Right lobe of liver (tissue), 6 donors: ENCODE data around the gene ULK4. TPM values are rescaled to one million over a fixed set of nuclear protein-coding genes. Genes with fewer than 3 reads are reported as not detected.
A peak's percentile ranks its signal among the peaks of the same experiment; 100 is the strongest.

ENCODE experiments used
- ATAC-seq, 4 donors: fragments of 200-7000 bp; cut with Tn5 transposase; one replicate each; pipeline ENCODE4 v1.9.1; 2020; ENCODE audit warnings: mild to moderate bottlenecking in 4 of 4, moderate library complexity in 4 of 4
- DNase-seq, 3 donors: peaks; one replicate each; pipeline ENCODE4 v3.0.0-alpha.2; 2020
- H3K27ac ChIP-seq, 3 donors: fragments of 200-600 bp; one replicate each; pipeline ENCODE4 v1.8.0; 2022
- H3K27me3 ChIP-seq, 2 donors: fragments of 200-600 bp; one replicate each; pipeline ENCODE4 v1.8.0; 2022
- H3K36me3 ChIP-seq, 4 donors: fragments of 200-600 bp; sonication (generic) in 1 of 4; one replicate each; pipeline versions ENCODE4 v1.5.1 to v1.8.0; 2017 to 2022; ENCODE audit warnings: control low read depth in 1 of 4
- H3K4me1 ChIP-seq, 4 donors: fragments of 200-600 bp; sonication (generic) in 1 of 4; one replicate each; pipeline versions ENCODE4 v1.5.1 to v1.8.0; 2017 to 2022; ENCODE audit warnings: control low read depth in 1 of 4
- H3K4me3 ChIP-seq, 3 donors: fragments of 200-600 bp; one replicate each; pipeline ENCODE4 v1.8.0; 2022
- H3K9me3 ChIP-seq, 4 donors: fragments of 200-600 bp; sonication (generic) in 1 of 4; one replicate each; pipeline versions ENCODE4 v1.5.1 to v1.8.0; 2017 to 2022; ENCODE audit warnings: control low read depth in 1 of 4
- POLR2A ChIP-seq: fragments of 450-650 bp; IDR thresholded peaks from one replicate; pipeline ENCODE4 v1.6.1; 2017; ENCODE audit warnings: antibody characterized with exemption, mild to moderate bottlenecking
- WGBS: methylation state at CpG from one replicate; pipeline ENCODE4 v1.1.6; 2018; ENCODE audit warnings: low coverage, low lambda C conversion rate; ENCODE audit not compliant: insufficient coverage; ENCODE audit errors: missing lambda C conversion rate; 5-methylcytosine and 5-hydroxymethylcytosine counted together
- intact Hi-C, 2 donors: fragments of 100-400 bp; cut with DNase I; formaldehyde crosslinking; loops; one replicate each; pipeline versions ENCODE4 v1.11.2 to v1.14.1; 2022
- total RNA-seq, 6 experiments: library from RNA; depleted of rRNA in 2 of 6; stranded (reverse); fragments of >200 nt in 2 of 6; fragmentation: NEBNext Ultra II Directional in 3 of 6; extraction: Animal tissue kit (Norgen Biotek cat#: 25700) in 3 of 6; gene quantifications; one replicate each; pipeline versions ENCODE4 v1.1.0 to v1.2.4, GENCODE V29; 2016 to 2023
- TF ChIP-seq, protein P1 (sequence below), 4 donors: fragments of 200-600 bp in 3 of 4; fragments of 450-650 bp in 1 of 4; IDR thresholded peaks; one replicate each; pipeline versions ENCODE4 v1.5.1 to v1.8.0; 2016 to 2022; ENCODE audit warnings: antibody characterized with exemption in 4 of 4, mild to moderate bottlenecking in 2 of 4
- donor health status: DM: no; HTN: yes; CAD: no.
- donor health status: DM: no; HTN: no; CAD: no.
- donor health status: DM: no; HTN: no; CAD: no.
- donor health status: DM: no; HTN: yes; CAD: no.
- donor health status: DM: no; HTN: yes; CAD: no.

Gene ULK4
- total RNA-seq, 6 experiments from 2014 or later = 2.8 to 5.6 (median 4.9) TPM

DNA sequence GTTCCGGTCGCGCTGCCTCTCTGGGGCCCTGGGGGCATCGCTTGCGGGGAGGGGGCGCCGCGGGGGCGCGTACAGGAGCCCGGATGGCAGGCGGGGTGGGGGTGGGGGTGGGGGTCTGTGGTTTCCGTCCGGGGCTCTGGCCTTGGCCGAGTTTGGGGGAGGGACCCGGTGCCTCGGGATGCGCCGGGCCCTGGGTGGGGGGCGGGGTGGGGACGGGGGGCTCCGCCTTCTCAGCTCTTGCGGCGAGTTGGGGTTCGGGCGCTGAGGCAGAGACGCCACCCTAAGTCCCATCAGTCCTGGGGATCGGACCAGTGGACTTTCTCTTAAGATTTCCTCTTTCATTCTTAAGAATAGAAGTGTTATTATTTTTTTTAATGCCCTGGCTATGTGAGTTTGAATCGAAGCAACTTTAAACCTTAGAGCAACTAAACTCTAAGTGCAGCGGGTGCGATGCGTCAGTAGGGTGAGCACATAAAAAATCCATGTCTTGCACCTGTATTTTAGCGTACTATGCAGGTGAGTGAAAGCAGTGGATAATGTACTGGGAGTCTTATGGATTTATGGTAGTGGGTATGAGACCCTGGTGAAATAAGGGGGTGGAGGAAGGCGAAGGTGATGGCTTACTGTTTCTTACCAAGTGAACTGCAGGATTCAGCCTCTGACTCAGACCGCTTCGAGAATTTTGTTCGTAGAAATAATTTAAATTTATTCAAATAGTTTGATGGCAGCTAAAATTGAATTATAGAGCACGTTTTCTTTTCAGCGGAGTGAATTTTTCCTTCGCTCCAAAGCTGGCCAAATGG is 761.8 kb downstream of the ULK4 start:
- TF ChIP-seq, protein P1, sequence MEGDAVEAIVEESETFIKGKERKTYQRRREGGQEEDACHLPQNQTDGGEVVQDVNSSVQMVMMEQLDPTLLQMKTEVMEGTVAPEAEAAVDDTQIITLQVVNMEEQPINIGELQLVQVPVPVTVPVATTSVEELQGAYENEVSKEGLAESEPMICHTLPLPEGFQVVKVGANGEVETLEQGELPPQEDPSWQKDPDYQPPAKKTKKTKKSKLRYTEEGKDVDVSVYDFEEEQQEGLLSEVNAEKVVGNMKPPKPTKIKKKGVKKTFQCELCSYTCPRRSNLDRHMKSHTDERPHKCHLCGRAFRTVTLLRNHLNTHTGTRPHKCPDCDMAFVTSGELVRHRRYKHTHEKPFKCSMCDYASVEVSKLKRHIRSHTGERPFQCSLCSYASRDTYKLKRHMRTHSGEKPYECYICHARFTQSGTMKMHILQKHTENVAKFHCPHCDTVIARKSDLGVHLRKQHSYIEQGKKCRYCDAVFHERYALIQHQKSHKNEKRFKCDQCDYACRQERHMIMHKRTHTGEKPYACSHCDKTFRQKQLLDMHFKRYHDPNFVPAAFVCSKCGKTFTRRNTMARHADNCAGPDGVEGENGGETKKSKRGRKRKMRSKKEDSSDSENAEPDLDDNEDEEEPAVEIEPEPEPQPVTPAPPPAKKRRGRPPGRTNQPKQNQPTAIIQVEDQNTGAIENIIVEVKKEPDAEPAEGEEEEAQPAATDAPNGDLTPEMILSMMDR (IDR thresholded peaks at IDR 0.05) = no peak
- no peak for TF ChIP-seq POLR2A
- Histone ChIP-seq H3K9me3 (no peaks in the 10 kb centered on the region), H3K27ac (peak overlapping the region; percentile 93 to 99 (median 95)), H3K27me3 (no peaks in the 10 kb centered on the region), H3K4me1 (peaks cover 0 to 37% (median 4%) of the 10 kb centered on the region in 4 donors), H3K36me3 (no peaks in the 10 kb centered on the region), H3K4me3 (peak overlapping the region; percentile 76 to 92 (median 85))
- ATAC-seq = peak; percentile 1 to 11 (median 2)
- intact Hi-C loops = no loop called here
- WGBS = under 1% methylated on average over 18 of the region's 40 CpGs
- peak in 1 of 3 donors; percentile 43 for DNase-seq

DNA sequence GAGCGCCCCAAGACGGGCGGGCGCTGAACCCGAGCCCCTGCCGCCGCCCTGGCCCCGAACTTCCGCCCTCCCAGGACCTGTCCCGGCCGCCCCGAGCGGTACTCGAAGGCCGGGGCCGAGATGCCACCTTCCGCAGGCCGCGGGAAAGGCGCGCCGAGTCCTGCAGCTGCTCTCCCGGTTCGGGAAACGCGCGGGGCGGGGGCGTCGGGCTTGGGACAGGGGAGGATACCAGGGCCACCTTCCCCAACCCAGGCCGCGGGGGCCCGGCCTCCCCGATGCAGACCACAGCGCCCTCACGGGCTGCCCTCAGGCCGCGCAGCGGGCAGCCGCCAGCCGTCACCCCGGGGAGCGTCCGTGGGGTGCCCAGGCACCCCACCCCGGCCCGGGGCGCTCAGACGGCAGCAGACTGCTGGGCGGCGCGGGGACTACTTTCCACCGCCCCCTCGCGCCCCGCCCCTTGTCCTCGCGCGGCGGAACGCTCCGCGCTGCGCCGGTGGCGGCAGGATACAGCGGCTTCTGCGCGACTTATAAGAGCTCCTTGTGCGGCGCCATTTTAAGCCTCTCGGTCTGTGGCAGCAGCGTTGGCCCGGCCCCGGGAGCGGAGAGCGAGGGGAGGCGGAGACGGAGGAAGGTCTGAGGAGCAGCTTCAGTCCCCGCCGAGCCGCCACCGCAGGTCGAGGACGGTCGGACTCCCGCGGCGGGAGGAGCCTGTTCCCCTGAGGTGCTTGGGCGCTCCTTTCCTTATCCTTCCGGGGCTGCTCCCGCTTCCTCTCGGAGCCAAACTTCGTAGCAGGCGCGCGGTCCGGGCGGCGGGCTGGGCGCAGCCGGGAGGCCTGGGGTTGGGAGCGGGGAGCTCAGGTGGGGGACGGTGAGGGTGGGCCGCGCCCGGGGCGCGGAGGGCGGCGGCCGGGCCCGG is 762.7 kb downstream of the ULK4 start, which contains the start of gene CTNNB1:
CTNNB1 (plus strand) TSS at position 556 of the 916 bp plus-strand sequence. CDS start 24,564 bp downstream, outside the sequence.
- ATAC-seq = peak; percentile 92 to 96 (median 94)
- no CpG with 5 or more reads among the region's 112 CpGs for WGBS

DNA sequence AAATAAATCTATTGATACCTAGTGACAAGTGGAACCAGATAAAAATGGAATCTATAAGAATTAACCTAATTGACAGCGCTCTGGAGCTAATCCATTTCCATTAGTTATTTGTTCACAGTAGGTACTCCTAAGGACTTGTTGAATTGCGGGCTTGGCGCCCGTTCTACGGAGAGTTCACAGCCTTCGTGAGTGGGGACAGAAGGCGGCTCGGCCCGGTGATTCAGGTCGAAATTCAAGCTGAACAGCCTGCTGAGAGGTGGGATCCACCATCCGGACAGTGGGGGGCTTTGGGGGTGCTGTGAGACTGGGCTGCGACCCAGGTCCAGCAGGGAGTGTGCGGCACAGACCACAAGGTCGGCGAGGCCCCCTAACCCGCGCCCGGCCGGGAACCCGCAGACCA is 763.4 kb downstream of the ULK4 start:
- Histone ChIP-seq H3K4me1 (peaks cover 0 to 24% (median 3%) of the 10 kb centered on the region in 4 donors), H3K36me3 (no peaks in the 10 kb centered on the region), H3K4me3 (peak overlapping the region; percentile 76 to 92 (median 85)), H3K27me3 (no peaks in the 10 kb centered on the region), H3K9me3 (no peaks in the 10 kb centered on the region), H3K27ac (peak overlapping the region; percentile 93 to 99 (median 95))
- TF ChIP-seq, protein P1 (IDR thresholded peaks at IDR 0.05) = no peak
- TF ChIP-seq POLR2A = no peak
- peak; percentile 50 to 74 (median 64) for DNase-seq
- intact Hi-C loops = no loop called here
- ATAC-seq = peak; percentile 6 to 35 (median 28)
- 2% methylated on average over 10 of the region's 20 CpGs for WGBS

More for the DNA sequence above, 762.7 kb downstream of the ULK4 start, which contains the start of gene CTNNB1:
- peak; percentile 92 to 94 (median 93) for DNase-seq
- Histone ChIP-seq H3K27me3 (no peaks in the 10 kb centered on the region), H3K36me3 (no peaks in the 10 kb centered on the region), H3K4me3 (peak within 1 kb of the TSS; percentile 76 to 92 (median 85)), H3K4me1 (peaks cover 0 to 31% (median 4%) of the 10 kb centered on the region in 4 donors), H3K27ac (peak within 1 kb of the TSS; percentile 93 to 99 (median 95)), H3K9me3 (no peaks in the 10 kb centered on the region)
- TF ChIP-seq, protein P1 (IDR thresholded peaks at IDR 0.05) = peak in 2 of 4 donors; percentile 8 to 21
- peak; percentile 99 for TF ChIP-seq POLR2A
- intact Hi-C loops = no loop called here

DNA sequence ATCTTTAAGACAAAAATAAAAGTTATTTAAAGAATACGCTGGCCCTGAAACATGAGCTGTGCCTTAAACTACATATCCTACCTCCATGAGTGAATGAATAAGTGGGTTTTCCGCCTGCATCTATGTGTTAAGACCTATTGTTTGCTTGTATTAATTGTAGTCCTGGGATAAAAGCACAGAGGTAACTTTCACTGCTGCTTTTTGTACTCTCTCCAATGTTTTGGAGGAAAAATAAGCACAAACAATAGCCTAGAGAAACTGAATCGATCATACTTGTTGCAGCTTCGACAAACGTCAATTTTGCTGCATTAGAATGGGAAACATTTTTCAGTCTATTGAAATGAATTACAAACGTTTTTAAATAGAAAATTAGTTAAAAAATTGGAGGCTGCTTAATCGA is 763.9 kb downstream of the ULK4 start:
- Histone ChIP-seq H3K36me3 (no peaks in the 10 kb centered on the region), H3K27me3 (no peaks in the 10 kb centered on the region), H3K9me3 (no peaks in the 10 kb centered on the region), H3K27ac (no peak overlapping the region), H3K4me3 (peak overlapping the region in 1 of 3 donors; percentile 76), H3K4me1 (peaks cover 0 to 20% (median under 1%) of the 10 kb centered on the region in 4 donors)
- TF ChIP-seq, protein P1 (IDR thresholded peaks at IDR 0.05) = no peak
- no peak for TF ChIP-seq POLR2A
- ATAC-seq (no peak), DNase-seq (no peak)
- intact Hi-C loops = no loop called here
- WGBS = 65% methylated on average over 7 of the region's 7 CpGs
